ENCODE data around the gene MGST2. TPM values are rescaled to one million over a fixed set of nuclear protein-coding genes. Genes with fewer than 3 reads are reported as not detected.

Gene MGST2
- total RNA-seq, 1 donor from 2014 or later = 106 TPM

DNA sequence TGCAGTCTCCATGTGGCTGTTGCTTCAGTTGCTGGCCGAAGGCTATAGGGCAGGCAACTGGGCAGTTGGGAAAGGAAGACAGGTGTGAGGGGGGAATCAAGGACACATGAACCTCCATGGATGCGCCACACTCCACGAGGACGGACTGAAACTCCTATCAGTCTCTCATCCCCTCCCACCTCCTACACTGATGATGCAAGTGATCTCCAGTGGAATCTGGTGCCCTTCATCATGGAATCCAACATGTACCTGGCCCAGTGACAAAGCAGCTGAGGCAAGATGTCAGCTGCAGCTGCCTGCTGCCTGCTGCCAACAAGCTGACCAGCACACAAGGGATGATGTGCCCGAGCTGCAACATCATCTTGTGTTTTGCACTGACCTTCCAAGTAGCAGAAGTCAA is 26.0 kb upstream of the MGST2 start:
- intact Hi-C loops (cut with DNase I) = loop anchor here (10.0 kb wide), 1 partner anchor 135 kb away; no protein-coding TSS in a partner anchor

DNA sequence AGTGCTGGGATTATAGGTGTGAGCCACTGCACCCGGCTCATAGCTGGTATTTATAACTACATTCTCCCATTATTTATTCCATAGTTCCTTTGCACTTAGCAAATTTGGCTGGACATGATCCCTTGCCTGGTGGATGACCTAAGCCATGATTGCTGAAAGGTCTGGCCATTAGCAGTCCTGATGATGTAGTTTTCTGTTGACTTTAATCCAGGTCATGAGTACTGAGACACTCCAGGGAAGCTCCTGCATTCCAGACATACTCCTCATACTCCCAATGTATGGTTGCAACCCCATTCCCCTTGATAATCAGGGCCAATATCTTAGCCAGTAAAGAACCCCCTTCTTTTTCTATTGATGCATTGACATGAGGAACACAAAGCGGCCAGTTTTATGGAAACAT is 24.4 kb upstream of the MGST2 start:
- no peak for ATAC-seq (ENCODE audit: poor library complexity)
- DNase-seq = no peak
- intact Hi-C loops (cut with DNase I) = no loop called here

More for the DNA sequence above, 26.0 kb upstream of the MGST2 start:
- DNase-seq (no peak), ATAC-seq (ENCODE audit: poor library complexity) (no peak)

DNA sequence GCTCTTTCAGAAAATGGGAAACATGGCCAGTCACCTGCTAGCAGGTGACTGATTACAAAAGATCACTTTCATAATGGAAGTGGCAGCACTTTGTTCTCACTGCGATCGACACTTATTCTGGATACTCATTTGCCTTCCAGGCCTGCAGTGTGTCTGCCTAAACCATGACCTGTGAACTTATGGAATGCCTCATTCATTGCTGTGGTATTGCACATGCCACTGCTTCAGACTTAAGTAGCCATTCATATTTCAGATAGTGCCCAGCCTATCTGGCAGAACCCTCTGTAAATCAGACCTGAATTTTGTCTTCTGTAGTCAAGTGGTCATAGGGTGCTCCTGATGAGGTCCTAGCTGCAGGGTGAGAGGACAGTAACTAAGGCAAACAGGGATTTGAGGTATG is 23.3 kb upstream of the MGST2 start:
- ATAC-seq (ENCODE audit: poor library complexity) (no peak), DNase-seq (no peak)
- intact Hi-C loops (cut with DNase I) = no loop called here

DNA sequence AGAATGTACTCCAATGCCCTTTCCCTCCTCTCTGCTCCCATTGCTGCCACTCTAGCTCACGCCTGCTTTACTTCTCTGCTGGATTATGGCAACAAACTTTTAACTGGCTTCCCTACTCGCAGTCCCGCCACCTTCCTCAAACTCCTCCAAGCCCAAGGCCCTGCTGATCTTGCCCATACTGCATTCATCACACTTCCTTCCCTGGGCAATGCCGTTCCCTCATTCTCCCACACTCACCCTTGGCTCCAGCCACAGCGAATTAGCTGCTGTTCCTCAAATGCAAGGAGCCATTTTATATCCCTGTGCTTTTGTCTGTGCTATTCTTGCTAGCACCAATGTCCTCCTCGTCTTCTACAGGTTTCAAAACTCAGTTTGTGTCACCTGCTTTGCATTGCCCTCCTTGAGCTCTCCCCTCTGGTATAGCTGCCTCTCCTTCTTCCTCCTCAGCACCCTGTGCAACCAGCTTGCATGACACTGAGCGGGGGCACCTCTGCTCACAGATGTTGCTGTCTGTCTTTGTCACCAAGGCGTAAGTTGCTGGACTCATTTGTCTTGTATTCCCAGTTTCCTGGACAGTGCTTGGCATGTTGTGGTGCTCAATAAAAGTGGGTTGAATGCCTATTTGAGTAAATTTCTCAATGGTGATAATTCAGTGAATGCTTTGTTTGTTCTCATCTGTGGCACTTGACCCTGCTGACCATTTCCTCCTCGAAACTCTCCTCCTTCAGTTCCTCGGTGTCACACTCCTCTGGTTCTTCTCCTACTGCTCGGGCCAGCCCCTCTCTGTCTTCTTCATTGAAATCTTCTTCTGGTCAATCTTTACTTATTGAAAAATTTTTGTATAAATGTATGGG is 22.4 kb upstream of the MGST2 start:
- no peak for ATAC-seq (ENCODE audit: poor library complexity)
- intact Hi-C loops (cut with DNase I) = no loop called here

DNA sequence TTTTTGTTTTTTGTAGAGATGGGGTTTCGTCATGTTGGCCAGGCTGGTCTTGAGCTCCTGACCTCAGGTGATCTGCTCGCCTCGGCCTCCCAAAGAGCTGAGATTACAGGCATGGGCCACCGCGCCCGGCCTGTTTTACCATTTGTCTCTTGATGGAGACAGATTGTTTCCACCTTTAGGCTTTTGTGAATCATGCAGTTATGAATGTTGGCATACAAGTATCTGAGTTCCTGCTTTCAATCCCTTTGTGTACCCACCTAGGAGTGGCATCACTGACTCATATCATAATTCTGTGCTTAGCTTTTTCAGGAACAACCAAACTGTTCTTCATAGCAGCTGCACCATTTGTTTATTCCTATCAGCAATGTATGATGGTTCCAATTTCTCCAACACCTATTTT is 20.2 kb upstream of the MGST2 start:
- ATAC-seq (ENCODE audit: poor library complexity) = no peak
- intact Hi-C loops (cut with DNase I) = no loop called here
- DNase-seq = no peak

More for the DNA sequence above, 22.4 kb upstream of the MGST2 start:
- DNase-seq = no peak

DNA sequence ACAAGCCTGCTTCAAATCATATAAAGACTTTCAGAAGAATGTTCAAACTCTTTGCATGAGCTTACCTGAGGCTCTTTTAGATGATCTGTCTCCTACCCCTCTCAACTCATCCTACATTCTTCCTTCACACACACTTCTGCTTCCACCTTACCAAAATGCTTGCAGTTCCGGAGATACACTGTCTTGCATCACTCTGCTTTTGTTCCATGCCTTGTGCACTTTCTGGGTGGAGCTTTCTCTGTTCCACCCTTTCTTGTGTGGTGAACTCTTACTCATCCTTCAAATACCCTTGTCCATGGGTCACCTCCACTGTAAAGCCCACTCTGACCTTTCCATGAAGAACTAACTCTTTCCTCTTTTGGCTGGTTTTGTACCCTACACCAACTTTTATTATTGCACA is 18.4 kb upstream of the MGST2 start:
- no peak for DNase-seq
- intact Hi-C loops (cut with DNase I) = no loop called here
- no peak for ATAC-seq (ENCODE audit: poor library complexity)

DNA sequence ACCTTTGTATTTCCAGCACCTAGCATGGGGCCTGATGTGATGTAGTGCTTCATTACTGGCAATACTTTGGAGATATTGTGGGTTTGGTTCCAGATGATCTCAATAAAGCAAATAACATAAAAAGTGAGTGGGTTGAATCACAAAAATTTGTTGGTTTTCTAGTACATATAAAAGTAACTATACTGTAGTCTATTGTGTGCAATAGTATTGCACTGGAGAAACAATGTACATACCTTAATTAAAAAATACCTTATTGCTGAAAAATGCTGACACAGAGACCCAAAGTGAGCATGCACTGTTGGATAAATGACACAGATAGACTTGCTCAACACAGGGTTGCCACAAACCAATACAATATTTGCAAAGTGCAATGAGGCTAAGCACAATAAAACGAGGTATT is 17.7 kb upstream of the MGST2 start:
- DNase-seq (no peak), ATAC-seq (ENCODE audit: poor library complexity) (no peak)
- intact Hi-C loops (cut with DNase I) = no loop called here

DNA sequence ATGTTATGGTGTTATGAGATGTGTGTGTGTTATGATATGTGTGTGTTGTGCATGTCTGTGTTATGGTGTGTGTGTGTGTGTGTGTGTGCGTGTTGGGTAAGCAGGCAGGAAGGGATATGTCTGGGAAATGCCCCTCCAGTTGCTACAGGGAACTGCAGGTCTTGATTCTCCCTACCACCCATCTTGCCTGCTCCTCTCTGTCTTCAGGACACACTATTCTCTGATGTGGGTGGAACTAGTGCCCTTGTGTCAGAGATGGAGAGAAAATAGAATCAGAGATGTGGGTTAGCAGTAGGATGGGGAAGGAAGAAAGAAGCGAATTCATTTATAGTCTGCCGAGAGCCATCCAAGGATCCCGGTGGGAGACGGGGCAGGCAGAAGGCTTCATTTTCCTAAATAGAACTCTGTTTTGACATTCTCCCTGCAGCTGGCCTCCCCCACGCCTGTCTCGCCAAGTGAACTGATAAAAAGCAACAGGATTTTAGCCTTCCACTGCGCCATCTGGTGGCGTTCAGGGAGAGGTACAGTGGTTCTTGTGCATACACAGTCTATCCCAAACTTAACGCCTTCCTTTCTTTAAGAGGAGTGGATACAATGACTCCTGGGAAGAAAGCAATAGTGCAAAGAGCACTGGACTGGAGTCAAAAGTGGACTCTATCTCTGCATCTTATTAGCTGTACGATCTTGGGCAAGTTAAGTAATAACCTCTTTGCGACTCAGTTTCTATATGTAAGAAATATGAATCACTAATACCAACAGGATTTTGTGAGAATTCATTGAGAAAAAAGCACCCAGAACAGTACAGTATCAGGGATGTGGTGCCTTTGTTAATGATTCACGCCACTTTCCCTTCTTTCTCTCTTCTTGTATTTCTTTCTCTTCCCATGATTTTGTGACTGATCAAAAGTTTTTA is 14.1 kb upstream of the MGST2 start:
- DNase-seq (peak; percentile 85), ATAC-seq (ENCODE audit: poor library complexity) (peak; percentile 94)
- intact Hi-C loops (cut with DNase I) = loop anchor here (5.0 kb wide), 1 partner anchor 49 kb away; no protein-coding TSS in a partner anchor

DNA sequence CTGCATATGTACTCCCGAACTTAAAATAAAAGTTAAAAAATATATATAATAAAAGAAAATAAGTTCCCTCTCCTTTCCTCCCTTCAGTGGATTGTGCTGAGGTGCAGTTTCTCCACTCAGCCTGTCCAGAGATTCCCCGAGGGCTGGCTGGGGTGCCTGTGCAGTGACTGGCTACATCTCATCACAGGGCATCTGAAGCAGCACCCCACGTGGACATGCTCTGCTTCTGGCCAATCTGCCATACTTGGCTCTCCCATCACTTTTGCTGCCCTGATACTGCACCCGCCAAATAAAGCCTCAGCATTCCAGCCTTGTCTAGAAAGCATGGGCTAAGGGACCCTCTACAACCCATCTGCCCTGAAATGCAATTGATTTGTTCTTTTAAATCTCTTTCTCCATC is 11.1 kb upstream of the MGST2 start:
- no peak for DNase-seq
- ATAC-seq (ENCODE audit: poor library complexity) = no peak
- intact Hi-C loops (cut with DNase I) = loop anchor here (5.0 kb wide), 1 partner anchor 52 kb away; no protein-coding TSS in a partner anchor

DNA sequence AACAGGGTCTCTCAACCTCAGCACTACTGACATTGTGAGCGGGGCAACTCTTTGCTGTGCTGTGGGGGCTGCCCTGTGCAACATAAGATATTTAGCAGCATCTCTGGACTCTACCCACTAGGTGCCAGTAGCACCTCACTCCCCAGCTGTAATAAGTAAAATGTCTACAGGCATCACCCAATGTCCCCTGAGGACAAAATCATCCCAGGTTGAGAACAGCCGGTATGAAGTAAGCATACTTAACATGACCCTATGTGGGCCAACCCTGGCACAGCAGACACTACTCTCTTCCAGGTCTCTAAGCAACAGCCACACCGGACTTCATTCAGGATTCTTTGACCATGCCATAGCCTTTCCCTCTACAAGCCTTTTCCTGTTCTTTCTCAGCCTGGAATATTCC is 10.5 kb upstream of the MGST2 start:
- intact Hi-C loops (cut with DNase I) = no loop called here
- DNase-seq (no peak), ATAC-seq (ENCODE audit: poor library complexity) (peak; percentile 56)

DNA sequence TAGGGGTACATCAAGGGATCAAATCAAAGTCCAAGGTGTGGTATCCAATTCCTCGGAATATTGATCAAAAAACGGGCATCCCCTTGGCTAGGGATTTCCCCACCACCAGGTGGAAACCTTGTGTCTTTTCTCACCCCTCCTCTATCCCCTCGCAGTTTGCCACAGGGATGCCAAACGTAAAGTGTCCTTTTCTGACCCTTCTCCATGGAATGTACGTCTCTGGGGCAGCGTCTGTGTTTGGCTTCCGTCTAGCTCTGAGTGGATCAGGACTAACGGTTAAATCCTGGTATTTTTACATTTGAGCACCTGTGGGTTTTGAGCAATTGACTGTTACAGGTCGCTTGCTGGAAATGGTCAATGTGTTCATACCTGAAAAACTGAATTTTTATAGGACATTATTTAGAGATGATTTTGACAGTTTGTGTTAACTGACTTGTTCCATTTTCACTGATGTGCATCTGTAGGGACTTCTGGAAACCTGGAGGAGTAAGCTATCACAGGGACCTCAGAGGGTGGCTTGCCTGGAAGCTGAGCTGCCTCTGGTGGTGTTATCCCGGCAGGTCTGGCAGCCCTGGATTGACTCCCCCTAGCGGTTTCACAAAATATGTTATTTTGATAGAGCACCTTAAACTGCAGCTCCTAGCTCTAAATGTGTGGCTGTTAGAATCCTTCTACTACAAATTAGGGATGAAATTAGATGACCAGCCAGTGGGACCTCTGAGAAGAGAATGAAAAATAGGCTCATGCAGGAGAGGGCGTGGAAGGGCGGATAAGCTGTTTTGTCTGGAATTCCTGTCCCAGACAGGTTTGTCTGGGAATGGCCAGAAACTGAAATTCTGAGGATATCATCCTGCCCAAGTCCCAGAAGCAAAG is 8.8 kb upstream of the MGST2 start:
- DNase-seq = no peak
- ATAC-seq (ENCODE audit: poor library complexity) = peak; percentile 76
- intact Hi-C loops (cut with DNase I) = no loop called here

DNA sequence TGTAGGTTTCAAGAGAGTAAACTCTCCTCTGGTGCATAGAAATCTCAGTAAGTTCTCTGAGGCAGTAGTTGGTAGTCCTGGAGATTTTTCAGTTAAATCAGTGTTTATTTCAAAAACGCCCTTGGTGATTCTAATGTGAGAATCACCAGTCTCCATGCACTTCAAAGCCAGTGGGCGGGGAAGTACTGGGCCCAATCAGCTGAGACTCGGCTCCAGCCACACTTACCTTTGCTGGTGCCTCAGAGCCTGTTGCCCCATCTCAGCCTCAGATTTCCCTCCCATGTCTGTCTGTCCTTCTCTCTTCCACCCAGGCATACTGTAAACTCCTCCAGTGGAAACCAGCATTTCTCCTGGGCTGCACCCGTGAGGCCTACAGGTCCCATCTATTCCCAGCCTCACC is 7.4 kb upstream of the MGST2 start:
- intact Hi-C loops (cut with DNase I) = no loop called here
- no peak for ATAC-seq (ENCODE audit: poor library complexity)
- DNase-seq = no peak

DNA sequence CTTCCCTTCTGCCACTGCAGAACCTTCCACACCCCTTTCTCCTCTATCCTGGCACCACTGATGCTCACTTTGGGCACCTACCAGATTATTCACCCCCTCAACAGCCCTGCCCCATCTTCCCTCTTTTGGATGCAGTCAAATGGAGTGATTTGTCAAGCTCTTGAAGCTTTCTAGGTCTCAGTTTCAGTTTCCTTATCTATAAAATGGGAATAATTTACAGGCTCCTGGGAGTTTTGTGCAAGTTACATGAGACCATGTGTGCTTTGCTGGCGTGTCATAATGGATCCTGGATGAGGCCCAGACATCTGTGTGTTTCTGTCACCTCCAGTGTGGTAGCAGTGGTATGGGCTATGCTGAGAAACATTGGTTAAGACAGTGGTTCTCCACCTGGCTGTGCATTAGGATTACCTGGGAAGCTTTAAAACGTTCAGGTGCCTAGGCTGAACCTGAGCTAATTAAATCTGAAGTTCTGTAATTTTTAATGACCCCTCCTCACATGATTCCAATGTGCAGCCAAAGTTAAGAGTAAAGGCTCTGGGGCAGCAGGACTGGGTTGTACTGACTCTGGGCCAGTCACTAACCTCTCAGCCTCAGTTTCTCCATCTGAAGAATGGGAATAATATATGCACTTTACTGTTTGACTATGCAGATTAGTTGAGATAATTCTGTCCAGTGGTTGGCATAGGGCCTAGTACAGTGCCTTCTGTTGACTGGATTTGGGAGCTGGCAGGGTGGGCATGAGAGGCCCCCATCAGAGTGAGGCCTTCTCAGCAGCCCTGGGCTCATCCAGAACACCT is 6.8 kb upstream of the MGST2 start:
- intact Hi-C loops (cut with DNase I) = no loop called here
- no peak for DNase-seq
- no peak for ATAC-seq (ENCODE audit: poor library complexity)

DNA sequence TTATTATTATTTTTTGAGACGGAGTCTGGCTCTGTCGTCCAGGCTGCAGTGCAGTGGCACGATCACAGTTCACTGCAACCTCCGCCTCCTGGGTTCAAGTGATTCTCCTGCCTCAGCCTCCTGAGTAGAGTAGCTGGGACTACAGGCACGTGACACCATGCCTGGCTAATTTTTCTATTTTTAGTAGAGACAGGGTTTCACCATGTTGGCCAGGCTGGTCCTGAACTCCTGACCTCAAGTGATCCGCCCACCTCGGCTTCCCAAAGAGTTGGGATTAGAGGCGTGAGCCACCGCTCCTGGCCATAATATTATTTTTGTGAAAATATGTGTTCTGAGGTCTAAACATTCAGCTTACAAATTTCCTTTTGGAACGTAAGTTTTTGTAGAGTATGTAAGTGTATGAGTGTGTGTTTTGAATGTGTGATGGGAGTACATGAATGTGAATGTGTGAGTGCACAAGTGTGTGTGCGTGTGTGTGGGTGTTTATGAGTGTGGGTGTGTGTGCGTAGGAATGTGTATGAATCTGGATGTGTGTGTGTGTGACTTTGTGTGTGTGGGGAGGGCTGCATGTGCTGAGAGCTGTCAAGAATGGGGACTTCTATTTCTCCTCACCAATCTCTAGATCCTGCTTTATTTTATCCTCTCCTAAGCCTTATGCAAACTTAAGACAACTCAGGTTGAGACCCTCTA is 5.7 kb upstream of the MGST2 start:
- intact Hi-C loops (cut with DNase I) = no loop called here
- DNase-seq (no peak), ATAC-seq (ENCODE audit: poor library complexity) (no peak)

DNA sequence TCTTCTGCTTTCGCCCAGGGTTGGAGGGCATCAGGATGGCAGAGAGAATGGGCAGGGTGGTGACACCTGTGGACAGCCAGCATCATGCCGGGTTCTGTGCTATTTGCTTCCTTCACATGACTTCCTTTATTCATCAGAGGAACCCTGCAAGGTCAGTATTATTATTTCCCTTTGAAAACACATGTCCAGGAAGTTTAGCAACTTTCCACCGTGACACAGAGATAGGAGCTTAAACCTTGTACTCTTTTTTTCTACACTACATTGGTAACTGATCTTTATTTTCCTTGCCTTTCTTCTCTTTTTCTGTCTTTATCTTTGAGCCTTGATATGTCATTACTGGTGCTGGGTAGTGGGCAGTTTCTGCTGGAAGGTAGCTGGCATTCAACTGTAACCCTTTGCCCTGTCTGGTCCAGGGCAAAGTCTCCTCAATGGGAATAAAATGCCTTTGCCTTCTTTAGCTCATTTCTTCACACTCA is 5.0 kb upstream of the MGST2 start:
- ATAC-seq (ENCODE audit: poor library complexity) (no peak), DNase-seq (no peak)
- intact Hi-C loops (cut with DNase I) = no loop called here

DNA sequence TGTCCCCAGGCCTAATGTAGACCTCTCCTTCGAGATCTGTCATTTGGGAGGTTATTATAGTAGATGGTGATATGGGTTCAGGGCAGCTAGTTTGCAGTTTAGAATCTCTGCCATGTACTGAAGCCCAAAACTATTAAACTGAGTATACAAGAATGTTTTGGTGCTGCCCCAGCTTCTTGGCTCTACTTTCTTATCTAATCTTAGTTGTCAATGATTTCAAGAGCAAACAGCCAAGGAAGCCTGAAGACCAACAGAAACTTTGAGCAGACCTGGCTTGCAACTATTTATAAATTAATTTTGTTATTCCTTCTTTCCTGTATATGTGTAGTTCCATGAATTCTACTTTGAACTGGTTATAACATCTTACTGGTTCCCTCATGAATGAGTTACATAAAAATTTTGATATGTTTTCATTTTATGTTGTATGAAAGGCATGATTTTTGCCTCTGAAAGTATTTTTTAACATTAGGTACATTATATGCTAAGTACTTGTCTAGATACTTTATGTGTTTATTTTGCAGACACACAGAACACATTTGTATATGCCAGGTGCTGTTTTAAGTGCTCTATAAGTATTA is 2.0 kb upstream of the MGST2 start:
- DNase-seq (no peak), ATAC-seq (ENCODE audit: poor library complexity) (no peak)
- intact Hi-C loops (cut with DNase I) = no loop called here

DNA sequence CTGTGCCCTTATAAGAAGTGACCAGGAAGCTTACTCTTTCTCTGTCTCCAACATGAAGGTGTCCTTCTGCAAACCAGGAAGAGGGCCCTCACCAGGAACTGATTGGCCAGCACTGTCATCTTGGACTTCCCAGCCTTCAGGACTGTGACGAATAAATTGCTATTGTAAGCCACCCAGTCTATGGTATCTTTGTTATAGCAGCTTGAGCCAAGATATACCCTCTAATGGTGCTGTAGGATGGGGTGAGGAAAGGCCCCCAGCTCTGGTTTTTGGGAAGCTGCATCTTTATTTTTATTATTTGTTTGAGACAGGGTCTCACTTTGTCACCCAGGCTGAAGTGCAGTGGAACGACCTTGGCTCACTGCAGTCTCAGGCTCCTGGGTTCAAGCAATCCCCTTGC is 1.2 kb upstream of the MGST2 start:
- ATAC-seq (ENCODE audit: poor library complexity) = no peak
- intact Hi-C loops (cut with DNase I) = no loop called here
- DNase-seq = no peak
